ENCODE data around the gene SLC27A1.

DNA sequence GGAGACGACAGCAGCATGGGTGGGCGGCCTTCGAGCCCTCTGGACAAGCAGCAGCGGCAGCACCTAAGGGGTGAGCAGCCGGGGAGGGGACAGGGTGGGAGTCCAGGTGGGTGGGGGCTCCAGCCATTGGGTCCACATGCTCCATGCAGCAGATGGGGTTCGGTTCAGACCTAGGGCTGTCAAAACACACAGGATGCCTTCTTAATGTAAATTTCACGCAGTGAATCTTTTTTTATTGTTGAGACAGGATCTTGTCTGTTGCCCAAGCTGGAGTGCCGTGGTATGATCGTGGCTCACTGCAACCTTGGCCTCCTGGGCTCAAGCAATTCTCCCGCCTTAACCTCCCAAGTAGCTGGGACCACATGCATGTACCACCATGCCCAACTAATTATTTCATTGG is 57.0 kb downstream of the SLC27A1 start:
- TF ChIP-seq, protein P1, sequence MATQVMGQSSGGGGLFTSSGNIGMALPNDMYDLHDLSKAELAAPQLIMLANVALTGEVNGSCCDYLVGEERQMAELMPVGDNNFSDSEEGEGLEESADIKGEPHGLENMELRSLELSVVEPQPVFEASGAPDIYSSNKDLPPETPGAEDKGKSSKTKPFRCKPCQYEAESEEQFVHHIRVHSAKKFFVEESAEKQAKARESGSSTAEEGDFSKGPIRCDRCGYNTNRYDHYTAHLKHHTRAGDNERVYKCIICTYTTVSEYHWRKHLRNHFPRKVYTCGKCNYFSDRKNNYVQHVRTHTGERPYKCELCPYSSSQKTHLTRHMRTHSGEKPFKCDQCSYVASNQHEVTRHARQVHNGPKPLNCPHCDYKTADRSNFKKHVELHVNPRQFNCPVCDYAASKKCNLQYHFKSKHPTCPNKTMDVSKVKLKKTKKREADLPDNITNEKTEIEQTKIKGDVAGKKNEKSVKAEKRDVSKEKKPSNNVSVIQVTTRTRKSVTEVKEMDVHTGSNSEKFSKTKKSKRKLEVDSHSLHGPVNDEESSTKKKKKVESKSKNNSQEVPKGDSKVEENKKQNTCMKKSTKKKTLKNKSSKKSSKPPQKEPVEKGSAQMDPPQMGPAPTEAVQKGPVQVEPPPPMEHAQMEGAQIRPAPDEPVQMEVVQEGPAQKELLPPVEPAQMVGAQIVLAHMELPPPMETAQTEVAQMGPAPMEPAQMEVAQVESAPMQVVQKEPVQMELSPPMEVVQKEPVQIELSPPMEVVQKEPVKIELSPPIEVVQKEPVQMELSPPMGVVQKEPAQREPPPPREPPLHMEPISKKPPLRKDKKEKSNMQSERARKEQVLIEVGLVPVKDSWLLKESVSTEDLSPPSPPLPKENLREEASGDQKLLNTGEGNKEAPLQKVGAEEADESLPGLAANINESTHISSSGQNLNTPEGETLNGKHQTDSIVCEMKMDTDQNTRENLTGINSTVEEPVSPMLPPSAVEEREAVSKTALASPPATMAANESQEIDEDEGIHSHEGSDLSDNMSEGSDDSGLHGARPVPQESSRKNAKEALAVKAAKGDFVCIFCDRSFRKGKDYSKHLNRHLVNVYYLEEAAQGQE (IDR thresholded peaks at IDR 0.05; ENCODE audit: insufficient read depth in 1 of 2, low read depth in 2 of 2, low read length in 2 of 2): no peak
- no peak for TF ChIP-seq SIN3A (IDR thresholded peaks at IDR 0.05; ENCODE audit: borderline replicate concordance, insufficient read depth, low read length)
- TF ChIP-seq POLR2AphosphoS5 (IDR thresholded peaks at IDR 0.05; ENCODE audit: low read depth, low read length): no peak
- TF ChIP-seq TAF1 (IDR thresholded peaks at IDR 0.05; ENCODE audit: borderline replicate concordance, insufficient read depth, low read length): no peak
